Activated CD4-positive, alpha-beta memory T cell treated with anti-CD3 and anti-CD28 coated beads, Interleukin-2, amount 10 ng/mL, durations not matched to agents 7 days and 5 days (primary cell): Measurements from ENCODE around the gene HAPLN1. TPM values are rescaled to one million over a fixed set of nuclear protein-coding genes. Genes with fewer than 3 reads are reported as not detected.

Source experiments
- CTCF ChIA-PET: fragments of 350-600 bp; sonication (Branson Sonifier 250); formaldehyde crosslinking; loops from one replicate; lab custom pipeline; 2021; ENCODE audit warnings: antibody characterized with exemption, inconsistent platforms; lab: Charles Lee
- POLR2A ChIA-PET: fragments of 350-600 bp; sonication (Branson Sonifier 250); formaldehyde crosslinking; loops from one replicate; lab custom pipeline; 2021; ENCODE audit warnings: antibody characterized with exemption; lab: Charles Lee
- DNase-seq: peaks from one replicate; pipeline ENCODE4 v3.0.0-alpha.2; 2020
- H3K27ac Mint-ChIP-seq: one replicate; pipeline ENCODE4 v1.8.0; 2021; ENCODE audit warnings: mild to moderate bottlenecking, mixed read lengths
- H3K27me3 Mint-ChIP-seq: one replicate; pipeline ENCODE4 v1.8.0; 2021; ENCODE audit warnings: mixed read lengths
- H3K36me3 Mint-ChIP-seq: one replicate; pipeline ENCODE4 v1.8.0; 2021; ENCODE audit warnings: low read depth, mixed read lengths
- H3K4me1 Mint-ChIP-seq: one replicate; pipeline ENCODE4 v1.8.0; 2021; ENCODE audit warnings: mixed read lengths
- H3K4me3 Mint-ChIP-seq: one replicate; pipeline ENCODE4 v1.8.0; 2021; ENCODE audit warnings: mild to moderate bottlenecking, mixed read lengths
- H3K9me3 Mint-ChIP-seq: one replicate; pipeline ENCODE4 v1.8.0; 2021; ENCODE audit warnings: mixed read lengths
- total RNA-seq, 2 experiments: library from RNA; stranded (reverse); gene quantifications; one replicate each; pipeline ENCODE4 v1.2.3, GENCODE V29; 2021

The HAPLN1 gene
- total RNA-seq, 2 experiments from 2014 or later = not detected

DNA sequence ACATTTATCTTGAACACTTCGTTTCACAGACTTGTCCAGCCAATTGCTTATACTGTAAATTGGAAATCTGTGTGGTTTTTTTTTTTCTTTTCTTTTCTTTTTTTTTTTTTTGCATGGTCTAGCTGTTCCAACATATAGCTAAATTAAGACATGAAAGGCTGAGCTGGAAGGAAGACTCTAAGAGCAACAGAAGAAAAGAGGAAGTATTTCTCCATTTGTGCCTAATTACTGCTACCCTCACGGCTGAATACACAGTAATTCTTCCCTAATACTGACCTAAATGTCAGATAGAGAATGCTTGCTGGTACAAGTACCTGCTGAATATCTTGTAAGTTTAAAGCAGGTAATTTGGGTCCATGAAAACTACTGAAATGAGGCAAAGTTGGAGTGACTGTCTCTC, 11.0 kb upstream of the HAPLN1 start:
- no peak for DNase-seq
- CTCF ChIA-PET = no interaction called here
- Mint-ChIP-seq H3K4me1 (no peaks in the 10 kb centered on the region), H3K4me3 (no peak overlapping the region), H3K27me3 (no peaks in the 10 kb centered on the region), H3K9me3 (no peaks in the 10 kb centered on the region), H3K27ac (no peak overlapping the region), H3K36me3 (no peaks in the 10 kb centered on the region)
- POLR2A ChIA-PET = no interaction called here

- CTCF ChIA-PET = no interaction called here
- no peak for DNase-seq
- POLR2A ChIA-PET = no interaction called here
- Mint-ChIP-seq H3K4me3 (no peak overlapping the region), H3K9me3 (no peaks in the 10 kb centered on the region), H3K27ac (no peak overlapping the region), H3K27me3 (no peaks in the 10 kb centered on the region), H3K4me1 (no peaks in the 10 kb centered on the region), H3K36me3 (no peaks in the 10 kb centered on the region)
These were observed 8.7 kb upstream of the HAPLN1 start for GRCh38 chr5:83729362-83729761.

DNA sequence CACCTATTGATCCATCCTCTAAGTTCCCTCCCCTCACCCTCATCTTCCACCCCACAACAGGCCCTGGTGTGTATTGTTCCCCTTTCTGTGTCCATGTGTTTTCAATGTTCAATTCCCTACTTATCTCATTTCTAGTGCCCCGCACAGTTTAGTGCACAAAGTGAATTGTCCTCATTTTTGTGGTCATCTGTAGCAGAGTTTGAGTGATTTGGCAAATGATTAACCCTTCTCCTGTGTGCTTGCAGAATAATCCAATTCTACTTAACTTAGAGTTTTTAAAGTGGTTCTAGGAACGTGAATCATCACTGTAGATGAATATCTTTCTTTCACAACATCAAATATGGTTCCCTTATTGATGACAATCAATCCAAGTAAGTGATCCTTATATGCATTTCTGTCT, 6.3 kb upstream of the HAPLN1 start:
- no peaks in the 10 kb centered on the region for H3K9me3 Mint-ChIP-seq
- H3K27me3 Mint-ChIP-seq = peaks cover 15% of the 10 kb centered on the region
- DNase-seq = no peak
- ChIA-PET CTCF (no interaction called here), POLR2A (no interaction called here)
- H3K4me1 Mint-ChIP-seq = no peaks in the 10 kb centered on the region
- no peak overlapping the region for H3K27ac Mint-ChIP-seq
- H3K36me3 Mint-ChIP-seq = no peaks in the 10 kb centered on the region
- no peak overlapping the region for H3K4me3 Mint-ChIP-seq

DNA sequence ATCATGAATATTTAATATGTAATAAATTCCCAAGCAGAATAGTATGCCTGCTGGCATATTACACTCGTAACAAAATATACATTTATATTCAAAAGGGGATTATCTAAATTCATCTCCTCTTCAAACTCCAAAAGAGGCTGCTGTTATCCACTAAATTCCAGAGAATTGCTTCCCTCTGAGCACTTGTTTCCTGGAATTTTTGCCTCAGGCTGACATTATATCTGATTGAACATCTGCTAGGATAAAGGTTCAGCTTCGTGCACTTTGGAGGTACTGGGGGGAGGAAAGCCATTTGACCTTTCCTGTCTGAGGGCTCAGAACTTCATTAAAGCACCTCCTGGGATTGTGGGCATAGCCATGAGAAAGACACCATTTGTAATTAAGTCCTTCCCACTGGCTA, 4.3 kb upstream of the HAPLN1 start:
- no peak overlapping the region for H3K27ac Mint-ChIP-seq
- no peak for DNase-seq
- H3K9me3 Mint-ChIP-seq = no peaks in the 10 kb centered on the region
- ChIA-PET CTCF (no interaction called here), POLR2A (no interaction called here)
- no peaks in the 10 kb centered on the region for H3K36me3 Mint-ChIP-seq
- peaks cover 34% of the 10 kb centered on the region for H3K27me3 Mint-ChIP-seq
- peaks cover 4% of the 10 kb centered on the region for H3K4me1 Mint-ChIP-seq
- no peak overlapping the region for H3K4me3 Mint-ChIP-seq

DNA sequence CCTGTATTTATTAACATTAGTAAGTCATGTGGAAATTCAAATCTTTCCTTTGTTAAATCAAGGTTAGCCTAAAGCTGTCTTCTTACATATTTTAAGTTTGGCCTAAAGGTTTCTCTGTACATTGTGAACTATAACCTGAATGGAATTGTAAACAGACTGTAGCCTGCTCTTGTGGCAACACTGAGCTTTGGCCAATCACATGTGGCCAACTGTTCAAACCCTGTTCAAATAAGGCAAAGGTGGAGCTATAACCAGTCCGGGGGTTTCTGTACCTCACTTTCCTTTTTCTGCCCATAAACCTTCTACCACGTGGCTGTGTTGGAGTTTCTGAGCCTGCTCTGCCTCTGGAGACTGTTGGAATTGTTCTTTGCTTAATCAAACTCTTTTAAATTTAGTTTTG, 3.3 kb upstream of the HAPLN1 start:
- Mint-ChIP-seq H3K27ac (no peak overlapping the region), H3K4me3 (no peak overlapping the region), H3K4me1 (peaks cover 4% of the 10 kb centered on the region), H3K27me3 (peaks cover 39% of the 10 kb centered on the region), H3K9me3 (no peaks in the 10 kb centered on the region), H3K36me3 (no peaks in the 10 kb centered on the region)
- DNase-seq = no peak
- CTCF ChIA-PET = interaction anchor here (0.6 kb wide), 1 partner anchor 1673 kb away, joined by 3 read pairs; no protein-coding TSS in a partner anchor
- POLR2A ChIA-PET = no interaction called here

- Mint-ChIP-seq H3K36me3 (no peaks in the 10 kb centered on the region), H3K9me3 (no peaks in the 10 kb centered on the region), H3K4me3 (no peak overlapping the region), H3K27ac (no peak overlapping the region), H3K27me3 (peaks cover 44% of the 10 kb centered on the region), H3K4me1 (peaks cover 4% of the 10 kb centered on the region)
- DNase-seq = no peak
- ChIA-PET POLR2A (no interaction called here), CTCF (no interaction called here)
These were observed 2.4 kb upstream of the HAPLN1 start for GRCh38 chr5:83723031-83723430.

GRCh38 chr5:83721953-83722901, 1.6 kb upstream of the HAPLN1 start:
- ChIA-PET POLR2A (no interaction called here), CTCF (interaction anchor here (2.3 kb wide), 1 partner anchor 10 kb away, joined by 8 read pairs; no protein-coding TSS in a partner anchor)
- Mint-ChIP-seq H3K4me1 (peaks cover 4% of the 10 kb centered on the region), H3K36me3 (no peaks in the 10 kb centered on the region), H3K4me3 (peak overlapping the region; percentile 43), H3K27ac (no peak overlapping the region), H3K9me3 (no peaks in the 10 kb centered on the region), H3K27me3 (peaks cover 44% of the 10 kb centered on the region)
- no peak for DNase-seq

- Mint-ChIP-seq H3K27me3 (peaks cover 44% of the 10 kb centered on the region), H3K4me3 (no peak overlapping the region), H3K4me1 (peaks cover 4% of the 10 kb centered on the region), H3K36me3 (no peaks in the 10 kb centered on the region), H3K27ac (no peak overlapping the region), H3K9me3 (no peaks in the 10 kb centered on the region)
- ChIA-PET CTCF (no interaction called here), POLR2A (no interaction called here)
- no peak for DNase-seq
These were observed 1.6 kb downstream of the HAPLN1 start for GRCh38 chr5:83718936-83719495.

GRCh38 chr5:83718195-83718825, 2.3 kb downstream of the HAPLN1 start:
- Mint-ChIP-seq H3K4me1 (peaks cover 4% of the 10 kb centered on the region), H3K27me3 (peaks cover 42% of the 10 kb centered on the region), H3K4me3 (no peak overlapping the region), H3K36me3 (no peaks in the 10 kb centered on the region), H3K27ac (no peak overlapping the region), H3K9me3 (no peaks in the 10 kb centered on the region)
- no peak for DNase-seq
- ChIA-PET CTCF (interaction anchor here (1.2 to 1.6 kb wide), 3 partner anchors 9 to 209 kb away, joined by 3 to 6 read pairs (median 3); no protein-coding TSS in a partner anchor), POLR2A (no interaction called here)

DNA sequence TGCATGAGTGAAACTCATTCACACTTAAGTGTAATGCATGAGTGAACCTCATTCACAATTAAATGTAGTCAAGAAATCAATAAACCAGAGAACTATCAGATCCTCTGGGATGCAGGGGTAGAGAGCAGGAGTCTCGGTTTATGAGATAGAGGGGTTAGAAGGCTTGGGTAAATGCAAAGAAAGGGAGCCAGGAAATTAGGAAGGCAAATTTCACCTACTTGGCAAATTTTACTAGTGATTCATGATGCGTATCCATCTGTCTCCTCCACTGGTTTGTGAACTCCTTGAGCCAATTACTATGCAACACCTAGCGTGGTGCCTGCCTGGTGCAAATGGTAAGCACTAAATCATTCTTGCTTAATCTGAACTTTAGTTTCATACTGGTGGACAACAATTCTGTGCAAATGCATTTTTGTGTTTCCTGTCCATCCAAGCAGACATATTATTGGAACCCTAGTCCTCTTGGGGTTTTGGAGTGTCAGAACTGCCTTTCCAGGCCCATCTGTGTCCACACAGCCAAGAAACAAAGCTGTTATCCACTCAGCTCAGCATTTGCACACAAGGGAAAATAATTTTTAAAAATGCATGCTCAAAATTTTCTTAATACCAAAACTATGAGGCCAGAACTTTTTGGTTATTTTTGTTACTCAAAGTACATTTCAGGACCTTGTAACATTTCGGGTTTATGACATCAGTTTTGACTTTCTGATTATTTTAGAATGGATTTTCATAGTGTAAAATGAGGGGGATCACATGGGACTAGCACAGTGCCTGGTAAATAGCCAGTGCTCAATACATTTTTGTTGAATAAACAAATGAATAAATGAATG, 5.2 kb downstream of the HAPLN1 start:
- Mint-ChIP-seq H3K4me3 (no peak overlapping the region), H3K36me3 (no peaks in the 10 kb centered on the region), H3K27me3 (peaks cover 15% of the 10 kb centered on the region), H3K27ac (no peak overlapping the region), H3K4me1 (no peaks in the 10 kb centered on the region), H3K9me3 (no peaks in the 10 kb centered on the region)
- ChIA-PET CTCF (no interaction called here), POLR2A (no interaction called here)
- DNase-seq = no peak

GRCh38 chr5:83714810-83715209, 5.8 kb downstream of the HAPLN1 start:
- H3K4me1 Mint-ChIP-seq = no peaks in the 10 kb centered on the region
- no peak for DNase-seq
- ChIA-PET POLR2A (no interaction called here), CTCF (no interaction called here)
- H3K4me3 Mint-ChIP-seq = no peak overlapping the region
- no peaks in the 10 kb centered on the region for H3K9me3 Mint-ChIP-seq
- no peaks in the 10 kb centered on the region for H3K36me3 Mint-ChIP-seq
- H3K27me3 Mint-ChIP-seq = peaks cover 8% of the 10 kb centered on the region
- H3K27ac Mint-ChIP-seq = no peak overlapping the region

- no peaks in the 10 kb centered on the region for H3K36me3 Mint-ChIP-seq
- H3K4me1 Mint-ChIP-seq = no peaks in the 10 kb centered on the region
- POLR2A ChIA-PET = no interaction called here
- H3K27me3 Mint-ChIP-seq = peaks cover 3% of the 10 kb centered on the region
- H3K27ac Mint-ChIP-seq = no peak overlapping the region
- no peaks in the 10 kb centered on the region for H3K9me3 Mint-ChIP-seq
- CTCF ChIA-PET = interaction anchor here (0.6 to 1.6 kb wide), 5 partner anchors 9 to 45 kb away, joined by 3 to 8 read pairs (median 3); partner anchors contain the start of gene HAPLN1
- no peak for DNase-seq
- H3K4me3 Mint-ChIP-seq = no peak overlapping the region
These were observed 8.6 kb downstream of the HAPLN1 start for GRCh38 chr5:83711982-83712601.
